ENCODE data around the gene PARVA.

The PARVA gene

GRCh38 chr11:12546660-12547059, 169.3 kb downstream of the PARVA start:
- Mint-ChIP-seq H3K4me1 (ENCODE audit: low read depth) (no peaks in the 10 kb centered on the region), H3K27ac (no peak overlapping the region), H3K27me3 (ENCODE audit: low read depth) (no peaks in the 10 kb centered on the region), H3K4me3 (no peak overlapping the region), H3K36me3 (ENCODE audit: low read depth) (no peaks in the 10 kb centered on the region), H3K9me3 (no peaks in the 10 kb centered on the region)

GRCh38 chr11:12547953-12548650, 170.7 kb downstream of the PARVA start:
- Mint-ChIP-seq H3K9me3 (no peaks in the 10 kb centered on the region), H3K27ac (no peak overlapping the region), H3K4me1 (ENCODE audit: low read depth) (no peaks in the 10 kb centered on the region), H3K4me3 (no peak overlapping the region), H3K36me3 (ENCODE audit: low read depth) (no peaks in the 10 kb centered on the region), H3K27me3 (ENCODE audit: low read depth) (no peaks in the 10 kb centered on the region)

- Mint-ChIP-seq H3K4me3 (no peak overlapping the region), H3K27me3 (ENCODE audit: low read depth) (peaks cover 18% of the 10 kb centered on the region), H3K9me3 (no peaks in the 10 kb centered on the region), H3K27ac (no peak overlapping the region), H3K36me3 (ENCODE audit: low read depth) (no peaks in the 10 kb centered on the region), H3K4me1 (ENCODE audit: low read depth) (no peaks in the 10 kb centered on the region)
Measured at GRCh38 chr11:12552692-12553091, 175.3 kb downstream of the PARVA start.

GRCh38 chr11:12554122-12554521, 176.8 kb downstream of the PARVA start:
- Mint-ChIP-seq H3K4me1 (ENCODE audit: low read depth) (no peaks in the 10 kb centered on the region), H3K27me3 (ENCODE audit: low read depth) (peaks cover 21% of the 10 kb centered on the region), H3K9me3 (no peaks in the 10 kb centered on the region), H3K4me3 (no peak overlapping the region), H3K36me3 (ENCODE audit: low read depth) (no peaks in the 10 kb centered on the region), H3K27ac (no peak overlapping the region)

GRCh38 chr11:12556155-12556554, 178.8 kb downstream of the PARVA start:
- peaks cover 23% of the 10 kb centered on the region for H3K27me3 Mint-ChIP-seq (ENCODE audit: low read depth)
- H3K27ac Mint-ChIP-seq, result no peak overlapping the region
- no peaks in the 10 kb centered on the region for H3K4me1 Mint-ChIP-seq (ENCODE audit: low read depth)
- H3K4me3 Mint-ChIP-seq, result no peak overlapping the region
- H3K36me3 Mint-ChIP-seq (ENCODE audit: low read depth), result no peaks in the 10 kb centered on the region
- no peaks in the 10 kb centered on the region for H3K9me3 Mint-ChIP-seq

- H3K9me3 Mint-ChIP-seq, result no peaks in the 10 kb centered on the region
- peaks cover 24% of the 10 kb centered on the region for H3K27me3 Mint-ChIP-seq (ENCODE audit: low read depth)
- no peak overlapping the region for H3K27ac Mint-ChIP-seq
- H3K4me3 Mint-ChIP-seq, result no peak overlapping the region
- H3K4me1 Mint-ChIP-seq (ENCODE audit: low read depth), result no peaks in the 10 kb centered on the region
- no peaks in the 10 kb centered on the region for H3K36me3 Mint-ChIP-seq (ENCODE audit: low read depth)
Measured at GRCh38 chr11:12556788-12557384, 179.5 kb downstream of the PARVA start.

GRCh38 chr11:12559011-12559410, 181.6 kb downstream of the PARVA start:
- Mint-ChIP-seq H3K36me3 (ENCODE audit: low read depth) (no peaks in the 10 kb centered on the region), H3K4me3 (no peak overlapping the region), H3K27me3 (ENCODE audit: low read depth) (peaks cover 24% of the 10 kb centered on the region), H3K27ac (no peak overlapping the region), H3K4me1 (ENCODE audit: low read depth) (no peaks in the 10 kb centered on the region), H3K9me3 (no peaks in the 10 kb centered on the region)

- Mint-ChIP-seq H3K4me3 (no peak overlapping the region), H3K27ac (no peak overlapping the region), H3K27me3 (ENCODE audit: low read depth) (peaks cover 12% of the 10 kb centered on the region), H3K4me1 (ENCODE audit: low read depth) (no peaks in the 10 kb centered on the region), H3K36me3 (ENCODE audit: low read depth) (no peaks in the 10 kb centered on the region), H3K9me3 (no peaks in the 10 kb centered on the region)
Measured at GRCh38 chr11:12560362-12560761, 183.0 kb downstream of the PARVA start.

GRCh38 chr11:12560861-12561260, 183.5 kb downstream of the PARVA start:
- no peaks in the 10 kb centered on the region for H3K36me3 Mint-ChIP-seq (ENCODE audit: low read depth)

GRCh38 chr11:12564012-12564411, 186.6 kb downstream of the PARVA start:
- no peaks in the 10 kb centered on the region for H3K4me1 Mint-ChIP-seq (ENCODE audit: low read depth)
- no peaks in the 10 kb centered on the region for H3K9me3 Mint-ChIP-seq
- peaks cover 16% of the 10 kb centered on the region for H3K27me3 Mint-ChIP-seq (ENCODE audit: low read depth)
- H3K27ac Mint-ChIP-seq, result no peak overlapping the region
- H3K36me3 Mint-ChIP-seq (ENCODE audit: low read depth), result no peaks in the 10 kb centered on the region
- no peak overlapping the region for H3K4me3 Mint-ChIP-seq

More at GRCh38 chr11:12560861-12561260, 183.5 kb downstream of the PARVA start:
- H3K27me3 Mint-ChIP-seq (ENCODE audit: low read depth), result peaks cover 12% of the 10 kb centered on the region
- no peaks in the 10 kb centered on the region for H3K4me1 Mint-ChIP-seq (ENCODE audit: low read depth)
- H3K9me3 Mint-ChIP-seq, result no peaks in the 10 kb centered on the region
- no peak overlapping the region for H3K27ac Mint-ChIP-seq
- H3K4me3 Mint-ChIP-seq, result no peak overlapping the region

GRCh38 chr11:12565406-12565805, 188.0 kb downstream of the PARVA start:
- H3K4me3 Mint-ChIP-seq, result no peak overlapping the region
- no peak overlapping the region for H3K27ac Mint-ChIP-seq
- no peaks in the 10 kb centered on the region for H3K4me1 Mint-ChIP-seq (ENCODE audit: low read depth)
- H3K27me3 Mint-ChIP-seq (ENCODE audit: low read depth), result peaks cover 20% of the 10 kb centered on the region
- no peaks in the 10 kb centered on the region for H3K9me3 Mint-ChIP-seq
- H3K36me3 Mint-ChIP-seq (ENCODE audit: low read depth), result no peaks in the 10 kb centered on the region

- no peak overlapping the region for H3K27ac Mint-ChIP-seq
- peaks cover 35% of the 10 kb centered on the region for H3K27me3 Mint-ChIP-seq (ENCODE audit: low read depth)
- H3K4me1 Mint-ChIP-seq (ENCODE audit: low read depth), result no peaks in the 10 kb centered on the region
- no peaks in the 10 kb centered on the region for H3K36me3 Mint-ChIP-seq (ENCODE audit: low read depth)
- no peaks in the 10 kb centered on the region for H3K9me3 Mint-ChIP-seq
- H3K4me3 Mint-ChIP-seq, result no peak overlapping the region
Measured at GRCh38 chr11:12567746-12568460, 190.5 kb downstream of the PARVA start.

GRCh38 chr11:12569499-12570425, 192.4 kb downstream of the PARVA start:
- Mint-ChIP-seq H3K36me3 (ENCODE audit: low read depth) (no peaks in the 10 kb centered on the region), H3K4me3 (no peak overlapping the region), H3K27ac (no peak overlapping the region), H3K9me3 (no peaks in the 10 kb centered on the region), H3K4me1 (ENCODE audit: low read depth) (no peaks in the 10 kb centered on the region), H3K27me3 (ENCODE audit: low read depth) (peaks cover 43% of the 10 kb centered on the region)

GRCh38 chr11:12573707-12574485, 196.5 kb downstream of the PARVA start:
- Mint-ChIP-seq H3K4me3 (no peak overlapping the region), H3K36me3 (ENCODE audit: low read depth) (no peaks in the 10 kb centered on the region), H3K4me1 (ENCODE audit: low read depth) (no peaks in the 10 kb centered on the region)

More at GRCh38 chr11:12573707-12574485, 196.5 kb downstream of the PARVA start:
- Mint-ChIP-seq H3K27ac (no peak overlapping the region), H3K27me3 (ENCODE audit: low read depth) (peaks cover 31% of the 10 kb centered on the region), H3K9me3 (no peaks in the 10 kb centered on the region)

All from T-helper 1 cell treated with Interleukin-12 subunit alpha and Interleukin-12 subunit beta and Interleukin-4 antibody, amounts not matched to agents 30 μg/mL and 1 μg/mL, for 36 hours (primary cell).